PC-3 (cell line): Measurements from ENCODE around the gene TIPRL.

Source experiments
- CTCF ChIP-seq: fragments of 300-600 bp; sonication (generic); conservative IDR thresholded peaks from 2 replicates; pipeline ENCODE4 v1.5.1; 2017; ENCODE audit warnings: antibody characterized with exemption, low read depth, mild to moderate bottlenecking, low read length
- EZH2 ChIP-seq: fragments of 300-600 bp; sonication (generic); IDR thresholded peaks from one replicate; pipeline ENCODE4 v1.6.1; 2017; ENCODE audit warnings: antibody characterized with exemption, mild to moderate bottlenecking, low read length; ENCODE audit not compliant: unreplicated experiment
- EZH2phosphoT487 ChIP-seq: fragments of 300-600 bp; sonication (generic); IDR thresholded peaks from 2 replicates; pipeline ENCODE4 v1.6.1; 2018; ENCODE audit warnings: mild to moderate bottlenecking, antibody characterized with exemption, low read length, borderline replicate concordance

GRCh38 chr1:168146626-168147025 is 32.1 kb upstream of the TIPRL start:
- TF ChIP-seq CTCF: no peak
- no peak for TF ChIP-seq EZH2
- TF ChIP-seq EZH2phosphoT487: no peak
